B cell (primary cell): ENCODE results near the gene EP400. TPM values are rescaled to one million over a fixed set of nuclear protein-coding genes. Genes with fewer than 3 reads are reported as not detected.

ENCODE experiments used
- ATAC-seq: fragments of 200-7000 bp; cut with Tn5 transposase; one replicate; pipeline ENCODE4 v1.10.0; 2021; ENCODE audit warnings: low read depth, mild to moderate bottlenecking, moderate number of reproducible peaks, moderate library complexity
- CTCF ChIA-PET: fragments of 350-600 bp; sonication (Branson Sonifier 250); formaldehyde crosslinking; loops from one replicate; lab custom pipeline; 2021; ENCODE audit warnings: antibody characterized with exemption, inconsistent platforms; lab: Charles Lee
- POLR2A ChIA-PET: fragments of 350-600 bp; sonication (Branson Sonifier 250); formaldehyde crosslinking; loops from one replicate; lab custom pipeline; 2021; ENCODE audit warnings: antibody characterized with exemption; lab: Charles Lee
- DNase-seq: peaks from one replicate; pipeline ENCODE4 v3.0.0; 2013
- H2AFZ ChIP-seq: 2 replicates; pipeline ENCODE4 v1.6.1; 2012; ENCODE audit warnings: mild to moderate bottlenecking, low read depth, low read length; ENCODE audit not compliant: insufficient read depth, poor library complexity, severe bottlenecking
- H3K27ac ChIP-seq, 2 donors: 1 replicate in 1 of 2; 2 replicates in 1 of 2; pipeline ENCODE4 v1.5.1; 2012 to 2013; ENCODE audit warnings: low read length in 2 of 2, mild to moderate bottlenecking in 2 of 2, moderate library complexity in 1 of 2
- H3K27me3 ChIP-seq, 4 experiments: fragments of 200-600 bp in 1 of 4; sonication (generic) in 1 of 4; replicated peaks in 1 of 4; 1 replicate in 2 of 4; 2 replicates in 2 of 4; pipeline versions ENCODE4 v1.6.1 to v1.7.0; 2013 to 2016; ENCODE audit warnings: low read length in 3 of 4, mild to moderate bottlenecking in 2 of 4, mixed read lengths in 1 of 4, moderate library complexity in 1 of 4; ENCODE audit not compliant: insufficient read depth in 4 of 4, control insufficient read depth in 3 of 4; ENCODE audit errors: control extremely low read depth in 1 of 4
- H3K36me3 ChIP-seq, 2 experiments: replicated peaks in 1 of 2; 1 replicate in 1 of 2; 2 replicates in 1 of 2; pipeline versions ENCODE4 v1.6.1 to v1.7.1; 2013; ENCODE audit warnings: low read length in 1 of 2; ENCODE audit not compliant: insufficient read depth in 2 of 2, control insufficient read depth in 1 of 2; ENCODE audit errors: control extremely low read depth in 1 of 2, extremely low read depth in 1 of 2
- H3K4me1 ChIP-seq, 2 donors: fragments of 200-600 bp in 1 of 2; sonication (generic) in 1 of 2; 1 replicate in 1 of 2; 2 replicates in 1 of 2; pipeline versions ENCODE4 v1.5.1 to v1.6.1; 2013 to 2017; ENCODE audit warnings: low read length in 2 of 2; ENCODE audit not compliant: control insufficient read depth in 2 of 2, insufficient read depth in 2 of 2
- H3K4me2 ChIP-seq: replicated peaks from 2 replicates; pipeline ENCODE3; 2012; ENCODE audit warnings: mild to moderate bottlenecking, low read depth, low read length; ENCODE audit not compliant: poor library complexity, severe bottlenecking
- H3K4me3 ChIP-seq, 5 experiments: fragments of 200-600 bp in 1 of 5; sonication (generic) in 1 of 5; 1 replicate in 3 of 5; 2 replicates in 2 of 5; pipeline versions ENCODE4 v1.5.1 to v1.7.0; 2011 to 2016; ENCODE audit warnings: low read length in 4 of 5, mild to moderate bottlenecking in 4 of 5, low read depth in 2 of 5, control low read depth in 1 of 5, moderate library complexity in 1 of 5; ENCODE audit not compliant: insufficient read depth in 1 of 5; ENCODE audit errors: control extremely low read depth in 1 of 5, extremely low read depth in 1 of 5
- H3K79me2 ChIP-seq: fragments of 200-600 bp; sonication (generic); one replicate; pipeline ENCODE4 v1.6.0; 2016; ENCODE audit warnings: low read length; ENCODE audit not compliant: control insufficient read depth, insufficient read depth
- H3K9ac ChIP-seq: fragments of 200-600 bp; sonication (generic); 2 replicates; pipeline ENCODE4 v1.6.1; 2017; ENCODE audit warnings: mild to moderate bottlenecking, low read length, moderate library complexity
- H3K9me3 ChIP-seq, 3 donors: one replicate each; pipeline versions ENCODE4 v1.6.1 to v1.7.1; 2013; ENCODE audit warnings: low read length in 2 of 3; ENCODE audit not compliant: control insufficient read depth in 2 of 3, insufficient read depth in 1 of 3; ENCODE audit errors: control extremely low read depth in 1 of 3
- H4K20me1 ChIP-seq: 2 replicates; pipeline ENCODE4 v1.6.0; 2012; ENCODE audit warnings: mild to moderate bottlenecking, low read length; ENCODE audit not compliant: insufficient read depth, control insufficient read depth, poor library complexity, severe bottlenecking
- H3K27ac Mint-ChIP-seq: one replicate; pipeline ENCODE4 v1.8.0; 2021; ENCODE audit warnings: mixed read lengths
- H3K27me3 Mint-ChIP-seq: one replicate; pipeline ENCODE4 v1.8.0; 2021; ENCODE audit warnings: mixed read lengths
- H3K4me1 Mint-ChIP-seq: one replicate; pipeline ENCODE4 v1.8.0; 2021; ENCODE audit warnings: mixed read lengths
- H3K4me3 Mint-ChIP-seq: one replicate; pipeline ENCODE4 v1.8.0; 2021; ENCODE audit warnings: mixed read lengths
- H3K9me3 Mint-ChIP-seq: one replicate; pipeline ENCODE4 v1.8.0; 2022; ENCODE audit warnings: mixed read lengths; ENCODE audit not compliant: insufficient read depth
- CTCF ChIP-seq: fragments of 200-600 bp; IDR thresholded peaks from one replicate; pipeline ENCODE4 v1.8.0; 2022; ENCODE audit warnings: antibody characterized with exemption, mild to moderate bottlenecking
- EZH2 ChIP-seq: IDR thresholded peaks from 2 replicates; pipeline ENCODE4 v1.6.1; 2012; ENCODE audit warnings: borderline replicate concordance, low read depth, mild to moderate bottlenecking, moderate library complexity, low read length; ENCODE audit not compliant: insufficient read depth, poor library complexity, severe bottlenecking
- WGBS: methylation state at CpG from one replicate; pipeline ENCODE4 v1.1.5; 2013; ENCODE audit warnings: missing lambda C conversion rate; ENCODE audit not compliant: insufficient coverage; 5-methylcytosine and 5-hydroxymethylcytosine counted together
- intact Hi-C: fragments of 100-400 bp; cut with micrococcal nuclease; formaldehyde crosslinking; loops from one replicate; pipeline ENCODE4 v1.10.0; 2022
- polyA plus RNA-seq: library from polyadenylated mRNA; depleted of rRNA; stranded (reverse); fragments of >200 nt; gene quantifications from 2 replicates; pipeline ENCODE4 v1.2.3, GENCODE V29; 2012
- total RNA-seq, 2 donors: library from RNA; stranded (reverse); fragments of 120-200 nt in 1 of 2; gene quantifications; 1 replicate in 1 of 2; 2 replicates in 1 of 2; pipeline versions ENCODE4 v1.2.3 to v1.2.4, GENCODE V29; 2013 to 2022

EP400 gene
- total and polyA plus RNA-seq, 2 donors (not counting 1 experiment from before 2014, with no cell fraction given) = 17.3 to 82.2 TPM

GRCh38 chr12:131946757-131947156 is 3.0 kb upstream of the EP400 start:
- Histone ChIP-seq H4K20me1 (peaks cover 17% of the 10 kb centered on the region), H3K36me3 (peaks cover 0 to 27% of the 10 kb centered on the region in 2 experiments), H3K9me3 (peaks cover 0 to 8% (median 0%) of the 10 kb centered on the region in 3 donors), H3K4me2 (no peak overlapping the region), H3K79me2 (peaks cover 17% of the 10 kb centered on the region), H3K9ac (no peak overlapping the region), H3K27me3 (no peaks in the 10 kb centered on the region), H3K4me1 (peaks cover 8 to 22% of the 10 kb centered on the region in 2 donors), H3K4me3 (no peak overlapping the region), H2AFZ (no peak overlapping the region), H3K27ac (no peak overlapping the region)
- ChIA-PET POLR2A (interaction anchor here (0.9 kb wide), 1 partner anchor 17 kb away, joined by 3 read pairs; no protein-coding TSS in a partner anchor), CTCF (no interaction called here)
- TF ChIP-seq CTCF (no peak), EZH2 (no peak)
- WGBS = 100% methylated on average over 2 of the region's 6 CpGs
- Mint-ChIP-seq H3K27me3 (no peaks in the 10 kb centered on the region), H3K9me3 (no peaks in the 10 kb centered on the region), H3K27ac (no peak overlapping the region), H3K4me1 (peaks cover 14% of the 10 kb centered on the region), H3K4me3 (no peak overlapping the region)
- ATAC-seq (no peak), DNase-seq (no peak)
- intact Hi-C loops = loop anchor here (5.0 kb wide), 1 partner anchor 174 kb away; no protein-coding TSS in a partner anchor

- POLR2A ChIA-PET = no interaction called here
- Histone ChIP-seq H3K4me1 (peaks cover 8 to 24% of the 10 kb centered on the region in 2 donors), H3K9ac (no peak overlapping the region), H3K4me2 (no peak overlapping the region), H3K9me3 (peaks cover 0 to 6% (median 0%) of the 10 kb centered on the region in 3 donors), H4K20me1 (peaks cover 25% of the 10 kb centered on the region), H3K27me3 (no peaks in the 10 kb centered on the region), H3K4me3 (no peak overlapping the region), H3K36me3 (peaks cover 0 to 22% of the 10 kb centered on the region in 2 experiments), H2AFZ (no peak overlapping the region), H3K27ac (peak overlapping the region in 1 of 2 donors; percentile 49), H3K79me2 (peaks cover 25% of the 10 kb centered on the region)
- no peaks in the 10 kb centered on the region for H3K9me3 Mint-ChIP-seq
- intact Hi-C loops = loop anchor here (2.0 to 5.0 kb wide), 3 partner anchors 95 to 175 kb away; partner anchors contain the start of gene MMP17
- no peak for DNase-seq
- no peak overlapping the region for H3K4me3 Mint-ChIP-seq
- H3K4me1 Mint-ChIP-seq = peaks cover 16% of the 10 kb centered on the region
- peak overlapping the region; percentile 68 for H3K27ac Mint-ChIP-seq
- no peak for TF ChIP-seq EZH2
- TF ChIP-seq CTCF = no peak
- WGBS = 60% methylated on average over 6 of the region's 8 CpGs
- no peak for ATAC-seq
- H3K27me3 Mint-ChIP-seq = no peaks in the 10 kb centered on the region
- CTCF ChIA-PET = no interaction called here
These were observed 2.2 kb upstream of the EP400 start for GRCh38 chr12:131947482-131948027.
